H1 (cell line): ENCODE measurements around the gene CELF2. TPM values are rescaled to one million over a fixed set of nuclear protein-coding genes. Genes with fewer than 3 reads are reported as not detected.

Experiments
- CTCF ChIA-PET: fragments of 300-600 bp; sonication (Branson Sonifier 250); formaldehyde crosslinking; loops from one replicate; lab custom pipeline; 2021; ENCODE audit not compliant: partially characterized antibody; lab: Charles Lee
- POLR2A ChIA-PET: fragments of 300-600 bp; sonication (Branson Sonifier 250); formaldehyde crosslinking; loops from one replicate; lab custom pipeline; 2021; ENCODE audit warnings: inconsistent platforms; ENCODE audit not compliant: partially characterized antibody; lab: Charles Lee
- DNase-seq, 2 experiments: peaks; one replicate each; pipeline versions ENCODE4 v3.0.0 to v3.0.0-alpha.2; 2010 to 2022; ENCODE audit warnings: low spot score in 2 of 2, low read depth in 1 of 2, mixed read lengths in 1 of 2
- FAIRE-seq: peaks from 2 replicates; lab custom pipeline; 2011; peaks lifted over from hg19 to GRCh38; lab: Jason Lieb, UNC
- H2AFZ ChIP-seq: 2 replicates; pipeline ENCODE4 v1.8.1; 2012; ENCODE audit warnings: low read length, inconsistent platforms
- H2AK5ac ChIP-seq: 2 replicates; pipeline ENCODE4 v1.6.1; 2013; ENCODE audit warnings: low read depth, low read length
- H2BK120ac ChIP-seq: replicated peaks from 2 replicates; pipeline ENCODE3; 2013; ENCODE audit warnings: low read depth, low read length, inconsistent platforms
- H2BK12ac ChIP-seq: 2 replicates; pipeline ENCODE4 v1.6.1; 2013; ENCODE audit warnings: low read depth, low read length
- H2BK15ac ChIP-seq: 2 replicates; pipeline ENCODE4 v1.6.1; 2013; ENCODE audit warnings: low read length
- H2BK20ac ChIP-seq: 2 replicates; pipeline ENCODE4 v1.6.1; 2013; ENCODE audit warnings: low read length
- H2BK5ac ChIP-seq: 2 replicates; pipeline ENCODE4 v1.6.1; 2013; ENCODE audit warnings: low read depth, low read length
- H3K14ac ChIP-seq: 2 replicates; pipeline ENCODE4 v1.6.1; 2013; ENCODE audit warnings: inconsistent platforms; ENCODE audit not compliant: insufficient read length
- H3K18ac ChIP-seq: 2 replicates; pipeline ENCODE4 v1.6.1; 2013; ENCODE audit warnings: low read length; ENCODE audit errors: extremely low read depth
- H3K23ac ChIP-seq: 2 replicates; pipeline ENCODE4 v1.6.1; 2013; ENCODE audit warnings: inconsistent platforms; ENCODE audit not compliant: insufficient read length
- H3K23me2 ChIP-seq: 2 replicates; pipeline ENCODE4 v1.6.1; 2013; ENCODE audit warnings: low read depth, low read length
- H3K27ac ChIP-seq: 2 replicates; pipeline ENCODE4 v1.6.1; 2011; ENCODE audit warnings: low read depth, low read length, inconsistent platforms
- H3K27me3 ChIP-seq, 4 experiments: replicated peaks in 1 of 4; 1 replicate in 1 of 4; 2 replicates in 3 of 4; pipeline versions ENCODE4 v1.6.1 to v1.8.1; 2011 to 2013; ENCODE audit warnings: low read length in 3 of 4, mild to moderate bottlenecking in 3 of 4, inconsistent platforms in 2 of 4, mixed read lengths in 2 of 4, moderate library complexity in 1 of 4; ENCODE audit not compliant: control insufficient read depth in 3 of 4, insufficient read depth in 3 of 4; ENCODE audit errors: extremely low read depth in 1 of 4
- H3K36me3 ChIP-seq, 4 experiments: 2 replicates each; pipeline versions ENCODE4 v1.6.1 to v1.8.1; 2011 to 2013; ENCODE audit warnings: mild to moderate bottlenecking in 4 of 4, low read length in 3 of 4, moderate library complexity in 2 of 4, control low read depth in 1 of 4, inconsistent platforms in 1 of 4; ENCODE audit not compliant: insufficient read depth in 4 of 4, control insufficient read depth in 2 of 4
- H3K4ac ChIP-seq: replicated peaks from 2 replicates; pipeline ENCODE3; 2013; ENCODE audit warnings: low read length, low read depth, mixed read lengths, inconsistent platforms; ENCODE audit not compliant: insufficient read length
- H3K4me1 ChIP-seq, 4 experiments: replicated peaks in 1 of 4; 1 replicate in 1 of 4; 2 replicates in 3 of 4; pipeline versions ENCODE4 v1.6.1 to v1.8.1; 2011 to 2013; ENCODE audit warnings: low read length in 3 of 4, inconsistent platforms in 2 of 4, mixed read lengths in 1 of 4; ENCODE audit not compliant: insufficient read depth in 4 of 4, control insufficient read depth in 3 of 4
- H3K4me2 ChIP-seq, 2 experiments: 2 replicates each; pipeline versions ENCODE4 v1.6.1 to v1.8.1; 2011 to 2013; ENCODE audit warnings: low read depth in 2 of 2, low read length in 2 of 2, control low read depth in 1 of 2, inconsistent platforms in 1 of 2, mild to moderate bottlenecking in 1 of 2; ENCODE audit not compliant: insufficient read depth in 1 of 2
- H3K4me3 ChIP-seq, 4 experiments: fragments of 200-600, 300-600 bp in 1 of 4; sonication (generic), shearing (Covaris generic), sonication (Bioruptor Twin) in 1 of 4; 2 replicates each; pipeline versions ENCODE4 v1.5.1 to v1.8.1; 2011 to 2016; ENCODE audit warnings: low read length in 4 of 4, low read depth in 3 of 4, control low read depth in 2 of 4, inconsistent platforms in 2 of 4, mild to moderate bottlenecking in 2 of 4, mixed read lengths in 1 of 4, moderate library complexity in 1 of 4; ENCODE audit not compliant: insufficient read depth in 2 of 4; ENCODE audit errors: extremely low read depth in 1 of 4
- H3K56ac ChIP-seq: replicated peaks from 2 replicates; pipeline ENCODE3; 2013; ENCODE audit warnings: low read depth, mild to moderate bottlenecking, mixed read lengths, low read length, inconsistent platforms; ENCODE audit not compliant: insufficient read length
- H3K79me1 ChIP-seq: 2 replicates; pipeline ENCODE4 v1.6.1; 2013; ENCODE audit warnings: low read depth, low read length, control low read depth
- H3K79me2 ChIP-seq, 2 experiments: 2 replicates each; pipeline versions ENCODE4 v1.6.1 to v1.8.1; 2012 to 2013; ENCODE audit warnings: low read length in 2 of 2, mild to moderate bottlenecking in 2 of 2, inconsistent platforms in 1 of 2; ENCODE audit not compliant: insufficient read depth in 2 of 2, control insufficient read depth in 1 of 2
- H3K9ac ChIP-seq, 4 experiments: replicated peaks in 1 of 4; 1 replicate in 1 of 4; 2 replicates in 3 of 4; pipeline versions ENCODE4 v1.6.1 to v1.8.1; 2011 to 2013; ENCODE audit warnings: low read depth in 3 of 4, low read length in 3 of 4, control low read depth in 2 of 4, mild to moderate bottlenecking in 2 of 4, moderate library complexity in 2 of 4, inconsistent platforms in 1 of 4; ENCODE audit errors: extremely low read depth in 1 of 4
- H3K9me3 ChIP-seq, 2 experiments: 2 replicates each; pipeline versions ENCODE4 v1.6.1 to v1.8.1; 2012 to 2013; ENCODE audit warnings: mild to moderate bottlenecking in 2 of 2, moderate library complexity in 2 of 2, control low read depth in 1 of 2, inconsistent platforms in 1 of 2, low read depth in 1 of 2, low read length in 1 of 2, mixed read lengths in 1 of 2; ENCODE audit not compliant: insufficient read depth in 2 of 2
- H4K20me1 ChIP-seq, 2 experiments: replicated peaks in 1 of 2; 2 replicates each; pipeline versions ENCODE3 to v1.8.1; 2011 to 2013; ENCODE audit warnings: inconsistent platforms in 2 of 2, low read length in 2 of 2, mild to moderate bottlenecking in 1 of 2; ENCODE audit not compliant: insufficient read depth in 2 of 2, control insufficient read depth in 1 of 2
- H4K5ac ChIP-seq: 2 replicates; pipeline ENCODE4 v1.6.1; 2013; ENCODE audit warnings: low read length, low read depth, mixed read lengths, inconsistent platforms; ENCODE audit not compliant: insufficient read length
- H4K8ac ChIP-seq: 2 replicates; pipeline ENCODE4 v1.8.0; 2013; ENCODE audit warnings: mild to moderate bottlenecking, moderate library complexity, low read length, inconsistent platforms; ENCODE audit not compliant: insufficient read depth; ENCODE audit errors: extremely low read depth
- H4K91ac ChIP-seq: replicated peaks from 2 replicates; pipeline ENCODE3; 2013; ENCODE audit warnings: low read length, mixed read lengths, inconsistent platforms; ENCODE audit not compliant: insufficient read length
- CBX8 ChIP-seq: fragments of 300-800, 300-1000 bp; sonication (generic); IDR thresholded peaks from 2 replicates; pipeline ENCODE4 v1.7.1; 2016; ENCODE audit warnings: low read depth, low read length, borderline replicate concordance
- KDM4A ChIP-seq: IDR thresholded peaks from one replicate; pipeline ENCODE4 v1.7.1; 2012; ENCODE audit warnings: low read depth, mild to moderate bottlenecking, moderate library complexity, low read length, inconsistent platforms; ENCODE audit not compliant: severe bottlenecking
- WGBS, 2 experiments: shearing (Covaris generic) in 1 of 2; methylation state at CpG; one replicate each; pipeline versions ENCODE4 v1.1.6 to v1.1.7; 2013 to 2015; ENCODE audit warnings: low lambda C conversion rate in 2 of 2, mixed read lengths in 2 of 2, inconsistent platforms in 1 of 2, low coverage in 1 of 2, missing lambda C conversion rate in 1 of 2; ENCODE audit not compliant: insufficient replicate concordance in 2 of 2, insufficient coverage in 1 of 2, insufficient read length in 1 of 2; ENCODE audit errors: extremely low coverage in 1 of 2, missing lambda C conversion rate in 1 of 2; 5-methylcytosine and 5-hydroxymethylcytosine counted together
- polyA plus RNA-seq, 7 experiments: library from polyadenylated mRNA; depleted of rRNA in 3 of 7; stranded (reverse) in 5 of 7; unstranded in 2 of 7; fragments of >200 nt in 5 of 7; fragments of 200-250 nt in 2 of 7; gene quantifications; 1 replicate in 5 of 7; 2 replicates in 1 of 7; 4 replicates in 1 of 7; pipeline versions ENCODE4 v1.2.1 to v1.2.3, GENCODE V29; 2011 to 2013; ENCODE audit warnings: missing spikeins in 2 of 7, mixed read lengths in 2 of 7
- total RNA-seq: library from RNA; stranded (reverse); fragmentation: NEBNext Ultra II Directional; extraction: Animal tissue kit (Norgen Biotek cat#: 25700); gene quantifications from 2 replicates; pipeline ENCODE4 v1.2.1, GENCODE V29; 2021

The CELF2 gene
- total and polyA plus RNA-seq, 2 of the 8 experiments (the other 6 are each of a cell fraction or from before 2014, with no cell fraction given), result 18.3 to 22.7 TPM

DNA sequence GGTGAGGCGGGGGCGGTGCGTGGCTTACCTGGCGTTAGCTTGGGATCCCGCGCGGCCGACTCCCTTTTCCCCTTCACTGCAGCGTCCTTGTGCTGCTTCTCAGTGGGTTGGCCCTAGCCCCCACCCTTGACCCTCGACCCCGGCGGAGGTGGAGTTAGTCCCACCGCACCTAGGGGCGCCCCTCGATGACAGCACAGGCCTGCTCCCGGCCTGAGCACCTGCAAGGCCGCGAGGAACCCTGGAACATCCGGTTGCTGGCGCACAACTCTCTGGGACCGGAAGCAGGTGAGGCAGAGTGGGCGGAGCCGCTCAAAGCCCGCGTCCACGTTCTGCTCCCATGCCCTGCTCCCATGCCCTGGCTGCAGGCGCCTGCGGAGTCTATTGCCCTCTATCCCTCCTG, 326.9 kb downstream of the CELF2 start:
- DNase-seq (no peak), FAIRE-seq (no peak)
- H4K91ac ChIP-seq, result no peak overlapping the region
- no peak overlapping the region for H2AFZ ChIP-seq
- H4K5ac ChIP-seq, result no peak overlapping the region
- TF ChIP-seq KDM4A (no peak), CBX8 (no peak)
- H4K20me1 ChIP-seq, result no peaks in the 10 kb centered on the region
- no peak overlapping the region for H3K23ac ChIP-seq
- peaks cover 0 to 3% (median 0%) of the 10 kb centered on the region in 4 experiments; a peak in 2 of 7 replicates for H3K4me1 ChIP-seq
- H2AK5ac ChIP-seq, result no peak overlapping the region
- no peak overlapping the region for H2BK12ac ChIP-seq
- no peak overlapping the region for H3K27ac ChIP-seq
- no peak overlapping the region for H2BK20ac ChIP-seq
- H3K36me3 ChIP-seq, result no peaks in the 10 kb centered on the region
- H3K4me3 ChIP-seq, result no peak overlapping the region
- H3K4ac ChIP-seq, result no peak overlapping the region
- H2BK5ac ChIP-seq, result no peak overlapping the region
- no peak overlapping the region for H3K4me2 ChIP-seq
- ChIA-PET CTCF (interaction anchor here (1.1 kb wide), 1 partner anchor 454 kb away, joined by 3 read pairs; no protein-coding TSS in a partner anchor), POLR2A (no interaction called here)
- no peak overlapping the region for H4K8ac ChIP-seq
- H3K18ac ChIP-seq, result no peak overlapping the region
- H3K9me3 ChIP-seq, result peaks cover 0 to 2% of the 10 kb centered on the region in 2 experiments; a peak in 1 of 4 replicates
- no peak overlapping the region for H3K56ac ChIP-seq
- no peak overlapping the region for H2BK15ac ChIP-seq
- no peaks in the 10 kb centered on the region for H3K23me2 ChIP-seq
- no peaks in the 10 kb centered on the region for H3K27me3 ChIP-seq
- H3K79me2 ChIP-seq, result no peaks in the 10 kb centered on the region
- no peak overlapping the region for H3K14ac ChIP-seq
- H3K9ac ChIP-seq, result no peak overlapping the region
- 88% methylated on average over 16 of the region's 28 CpGs; no CpG with 5 or more reads in 1 of the 2 experiments for WGBS, 2 experiments
- no peak overlapping the region for H2BK120ac ChIP-seq
- no peaks in the 10 kb centered on the region for H3K79me1 ChIP-seq
